Measurements from ENCODE around the gene PHPT1. TPM values are rescaled to one million over a fixed set of nuclear protein-coding genes. Genes with fewer than 3 reads are reported as not detected.

PHPT1 gene
- total and polyA plus RNA-seq, 2 of the 13 experiments (the other 11 are each of a cell fraction or from before 2014, with no cell fraction given) = 189 to 192 TPM

DNA sequence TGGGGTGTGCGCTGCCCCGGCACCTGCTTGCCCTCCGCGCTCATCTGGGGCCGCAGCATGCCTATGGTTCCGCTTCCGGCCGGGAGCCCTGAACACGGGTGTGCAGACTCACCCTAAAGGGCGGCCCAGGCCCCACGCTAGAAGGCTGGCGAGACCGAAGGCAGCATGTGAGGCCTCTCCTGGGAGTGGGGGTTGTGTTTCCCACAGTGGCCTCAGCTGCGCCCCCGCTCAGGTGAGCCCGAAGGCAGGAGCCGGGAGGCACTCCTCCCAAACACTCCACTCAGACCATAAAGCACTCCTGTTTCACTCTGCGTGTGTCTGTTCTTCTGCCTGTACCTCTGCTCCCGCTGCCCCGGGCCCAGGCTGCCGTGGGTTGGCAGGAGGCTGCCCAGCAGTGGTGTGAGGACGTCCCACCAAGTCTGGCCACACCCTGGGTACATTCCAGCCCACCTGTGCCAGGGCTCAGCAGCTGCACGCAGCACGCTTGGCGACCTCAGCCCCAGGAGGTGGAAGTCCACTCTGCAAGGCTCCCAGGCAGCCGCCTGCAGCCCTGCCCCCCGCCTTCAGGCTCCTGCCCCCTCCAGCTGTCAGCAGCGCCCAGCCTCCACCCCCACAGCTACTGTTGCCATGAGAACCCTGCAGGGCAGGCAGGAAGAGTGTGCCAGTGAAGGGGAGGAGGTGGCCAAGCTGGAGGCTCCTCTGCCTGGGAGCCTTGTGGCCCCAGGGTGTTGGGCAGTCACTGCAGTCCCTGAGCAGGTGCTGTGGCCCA lies 8.1 kb upstream of the PHPT1 start (continued):
- TF ChIP-seq, protein P1, sequence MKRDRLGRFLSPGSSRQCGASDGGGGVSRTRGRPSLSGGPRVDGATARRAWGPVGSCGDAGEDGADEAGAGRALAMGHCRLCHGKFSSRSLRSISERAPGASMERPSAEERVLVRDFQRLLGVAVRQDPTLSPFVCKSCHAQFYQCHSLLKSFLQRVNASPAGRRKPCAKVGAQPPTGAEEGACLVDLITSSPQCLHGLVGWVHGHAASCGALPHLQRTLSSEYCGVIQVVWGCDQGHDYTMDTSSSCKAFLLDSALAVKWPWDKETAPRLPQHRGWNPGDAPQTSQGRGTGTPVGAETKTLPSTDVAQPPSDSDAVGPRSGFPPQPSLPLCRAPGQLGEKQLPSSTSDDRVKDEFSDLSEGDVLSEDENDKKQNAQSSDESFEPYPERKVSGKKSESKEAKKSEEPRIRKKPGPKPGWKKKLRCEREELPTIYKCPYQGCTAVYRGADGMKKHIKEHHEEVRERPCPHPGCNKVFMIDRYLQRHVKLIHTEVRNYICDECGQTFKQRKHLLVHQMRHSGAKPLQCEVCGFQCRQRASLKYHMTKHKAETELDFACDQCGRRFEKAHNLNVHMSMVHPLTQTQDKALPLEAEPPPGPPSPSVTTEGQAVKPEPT (CRISPR knock-in tag; IDR thresholded peaks at IDR 0.05; ENCODE audit: low read depth) = no peak
- TF ChIP-seq RARG (CRISPR knock-in tag; IDR thresholded peaks at IDR 0.05; ENCODE audit: low read depth) (no peak), SP1 (IDR thresholded peaks at IDR 0.05) (no peak), SP1 (CRISPR knock-in tag; IDR thresholded peaks at IDR 0.05) (no peak), KLF16 (CRISPR knock-in tag; IDR thresholded peaks at IDR 0.05) (0 out of 4 replicates have a peak, but pooled peaks of 1 of the 2 experiments have one; percentile 25), SIN3B (IDR thresholded peaks at IDR 0.05; ENCODE audit: low read length) (no peak), SP140L (CRISPR knock-in tag; IDR thresholded peaks at IDR 0.05; ENCODE audit: borderline replicate concordance) (no peak), ETV5 (CRISPR knock-in tag; IDR thresholded peaks at IDR 0.05; ENCODE audit: borderline replicate concordance) (no peak), ATAD3A (CRISPR knock-in tag; IDR thresholded peaks at IDR 0.05) (no peak), DNMT3B (CRISPR knock-in tag; conservative IDR thresholded peaks at IDR 0.05) (no peak), PHF20 (CRISPR knock-in tag; IDR thresholded peaks at IDR 0.05) (no peak), MIER2 (CRISPR knock-in tag; IDR thresholded peaks at IDR 0.05) (no peak), ZNF747 (CRISPR knock-in tag; IDR thresholded peaks at IDR 0.05; ENCODE audit: borderline replicate concordance) (no peak), IRF2 (CRISPR knock-in tag; IDR thresholded peaks at IDR 0.05) (no peak), ZNF230 (CRISPR knock-in tag; IDR thresholded peaks at IDR 0.05) (peak; percentile 77; the same call in 1 of the 2 replicates), SNRNP70 (IDR thresholded peaks at IDR 0.05; ENCODE audit: low read depth, low read length) (no peak)
- TF ChIP-seq, protein P2, sequence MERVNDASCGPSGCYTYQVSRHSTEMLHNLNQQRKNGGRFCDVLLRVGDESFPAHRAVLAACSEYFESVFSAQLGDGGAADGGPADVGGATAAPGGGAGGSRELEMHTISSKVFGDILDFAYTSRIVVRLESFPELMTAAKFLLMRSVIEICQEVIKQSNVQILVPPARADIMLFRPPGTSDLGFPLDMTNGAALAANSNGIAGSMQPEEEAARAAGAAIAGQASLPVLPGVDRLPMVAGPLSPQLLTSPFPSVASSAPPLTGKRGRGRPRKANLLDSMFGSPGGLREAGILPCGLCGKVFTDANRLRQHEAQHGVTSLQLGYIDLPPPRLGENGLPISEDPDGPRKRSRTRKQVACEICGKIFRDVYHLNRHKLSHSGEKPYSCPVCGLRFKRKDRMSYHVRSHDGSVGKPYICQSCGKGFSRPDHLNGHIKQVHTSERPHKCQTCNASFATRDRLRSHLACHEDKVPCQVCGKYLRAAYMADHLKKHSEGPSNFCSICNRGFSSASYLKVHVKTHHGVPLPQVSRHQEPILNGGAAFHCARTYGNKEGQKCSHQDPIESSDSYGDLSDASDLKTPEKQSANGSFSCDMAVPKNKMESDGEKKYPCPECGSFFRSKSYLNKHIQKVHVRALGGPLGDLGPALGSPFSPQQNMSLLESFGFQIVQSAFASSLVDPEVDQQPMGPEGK (CRISPR knock-in tag; IDR thresholded peaks at IDR 0.05) = peak; percentile 81
- TF ChIP-seq, protein P3, sequence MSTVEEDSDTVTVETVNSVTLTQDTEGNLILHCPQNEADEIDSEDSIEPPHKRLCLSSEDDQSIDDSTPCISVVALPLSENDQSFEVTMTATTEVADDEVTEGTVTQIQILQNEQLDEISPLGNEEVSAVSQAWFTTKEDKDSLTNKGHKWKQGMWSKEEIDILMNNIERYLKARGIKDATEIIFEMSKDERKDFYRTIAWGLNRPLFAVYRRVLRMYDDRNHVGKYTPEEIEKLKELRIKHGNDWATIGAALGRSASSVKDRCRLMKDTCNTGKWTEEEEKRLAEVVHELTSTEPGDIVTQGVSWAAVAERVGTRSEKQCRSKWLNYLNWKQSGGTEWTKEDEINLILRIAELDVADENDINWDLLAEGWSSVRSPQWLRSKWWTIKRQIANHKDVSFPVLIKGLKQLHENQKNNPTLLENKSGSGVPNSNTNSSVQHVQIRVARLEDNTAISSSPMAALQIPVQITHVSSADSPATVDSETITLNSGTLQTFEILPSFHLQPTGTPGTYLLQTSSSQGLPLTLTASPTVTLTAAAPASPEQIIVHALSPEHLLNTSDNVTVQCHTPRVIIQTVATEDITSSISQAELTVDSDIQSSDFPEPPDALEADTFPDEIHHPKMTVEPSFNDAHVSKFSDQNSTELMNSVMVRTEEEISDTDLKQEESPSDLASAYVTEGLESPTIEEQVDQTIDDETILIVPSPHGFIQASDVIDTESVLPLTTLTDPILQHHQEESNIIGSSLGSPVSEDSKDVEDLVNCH (CRISPR knock-in tag; IDR thresholded peaks at IDR 0.05) = no peak
- TF ChIP-seq, protein P4, sequence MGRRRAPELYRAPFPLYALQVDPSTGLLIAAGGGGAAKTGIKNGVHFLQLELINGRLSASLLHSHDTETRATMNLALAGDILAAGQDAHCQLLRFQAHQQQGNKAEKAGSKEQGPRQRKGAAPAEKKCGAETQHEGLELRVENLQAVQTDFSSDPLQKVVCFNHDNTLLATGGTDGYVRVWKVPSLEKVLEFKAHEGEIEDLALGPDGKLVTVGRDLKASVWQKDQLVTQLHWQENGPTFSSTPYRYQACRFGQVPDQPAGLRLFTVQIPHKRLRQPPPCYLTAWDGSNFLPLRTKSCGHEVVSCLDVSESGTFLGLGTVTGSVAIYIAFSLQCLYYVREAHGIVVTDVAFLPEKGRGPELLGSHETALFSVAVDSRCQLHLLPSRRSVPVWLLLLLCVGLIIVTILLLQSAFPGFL (CRISPR knock-in tag; IDR thresholded peaks at IDR 0.05) = no peak
- TF ChIP-seq, protein P5, sequence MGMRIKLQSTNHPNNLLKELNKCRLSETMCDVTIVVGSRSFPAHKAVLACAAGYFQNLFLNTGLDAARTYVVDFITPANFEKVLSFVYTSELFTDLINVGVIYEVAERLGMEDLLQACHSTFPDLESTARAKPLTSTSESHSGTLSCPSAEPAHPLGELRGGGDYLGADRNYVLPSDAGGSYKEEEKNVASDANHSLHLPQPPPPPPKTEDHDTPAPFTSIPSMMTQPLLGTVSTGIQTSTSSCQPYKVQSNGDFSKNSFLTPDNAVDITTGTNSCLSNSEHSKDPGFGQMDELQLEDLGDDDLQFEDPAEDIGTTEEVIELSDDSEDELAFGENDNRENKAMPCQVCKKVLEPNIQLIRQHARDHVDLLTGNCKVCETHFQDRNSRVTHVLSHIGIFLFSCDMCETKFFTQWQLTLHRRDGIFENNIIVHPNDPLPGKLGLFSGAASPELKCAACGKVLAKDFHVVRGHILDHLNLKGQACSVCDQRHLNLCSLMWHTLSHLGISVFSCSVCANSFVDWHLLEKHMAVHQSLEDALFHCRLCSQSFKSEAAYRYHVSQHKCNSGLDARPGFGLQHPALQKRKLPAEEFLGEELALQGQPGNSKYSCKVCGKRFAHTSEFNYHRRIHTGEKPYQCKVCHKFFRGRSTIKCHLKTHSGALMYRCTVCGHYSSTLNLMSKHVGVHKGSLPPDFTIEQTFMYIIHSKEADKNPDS (CRISPR knock-in tag; IDR thresholded peaks at IDR 0.05) = no peak

Measured in HepG2 (cell line).